IMR-90 (cell line): Measurements from ENCODE around the gene CASP1. TPM values are rescaled to one million over a fixed set of nuclear protein-coding genes. Genes with fewer than 3 reads are reported as not detected.
"Not testable (repeated sequence)": the region's sequence is repeated elsewhere in the genome, so short reads cannot be mapped to it uniquely, and the experiment has no call there.

ENCODE experiments used
- ATAC-seq: fragments of 200-7000 bp; cut with Tn5 transposase; 2 replicates; pipeline ENCODE4 v1.9.1; 2020; ENCODE audit warnings: low read depth, mild to moderate bottlenecking, moderate library complexity
- BruUV-seq: library from RNA; stranded (reverse); fragments of 400-500 nt; replicated peaks from 2 replicates; lab custom pipeline; 2021; lab: Mats Ljungman, UMichigan
- CTCF ChIA-PET: fragments of 300-600 bp; formaldehyde crosslinking; extraction: SDS; loops from one replicate; lab custom pipeline; 2021; ENCODE audit warnings: antibody characterized with exemption; lab: Yijun Ruan, JAX
- POLR2A ChIA-PET: fragments of 300-600 bp; sonication (Branson Sonifier 250); formaldehyde crosslinking; loops from one replicate; lab custom pipeline; 2022; ENCODE audit warnings: antibody characterized with exemption; ENCODE audit not compliant: unreplicated experiment; lab: Charles Lee
- DNase-seq: peaks from one replicate; pipeline ENCODE4 v3.0.0; 2013
- H2AFZ ChIP-seq: replicated peaks from 2 replicates; pipeline ENCODE3; 2013; ENCODE audit warnings: low read length, mild to moderate bottlenecking; ENCODE audit not compliant: poor library complexity
- H2AK5ac ChIP-seq: 2 replicates; pipeline ENCODE4 v1.6.1; 2013; ENCODE audit warnings: low read depth, low read length, inconsistent platforms
- H2AK9ac ChIP-seq: replicated peaks from 2 replicates; pipeline ENCODE3; 2013; ENCODE audit warnings: mild to moderate bottlenecking, low read depth, low read length, moderate library complexity; ENCODE audit not compliant: poor library complexity
- H2BK120ac ChIP-seq: 2 replicates; pipeline ENCODE4 v1.6.1; 2013; ENCODE audit warnings: low read depth, low read length, inconsistent platforms
- H2BK15ac ChIP-seq: 3 replicates; pipeline ENCODE4 v1.6.1; 2013; ENCODE audit warnings: low read depth, low read length, inconsistent platforms
- H2BK20ac ChIP-seq: 2 replicates; pipeline ENCODE4 v1.6.1; 2013; ENCODE audit warnings: low read depth, mild to moderate bottlenecking, inconsistent platforms, low read length, moderate library complexity
- H2BK5ac ChIP-seq: 2 replicates; pipeline ENCODE4 v1.6.1; 2013; ENCODE audit warnings: mild to moderate bottlenecking, low read depth, low read length, inconsistent platforms; ENCODE audit not compliant: poor library complexity, severe bottlenecking
- H3K14ac ChIP-seq: replicated peaks from 2 replicates; pipeline ENCODE4 v1.6.1; 2013; ENCODE audit warnings: low read depth, low read length, inconsistent platforms
- H3K18ac ChIP-seq: 2 replicates; pipeline ENCODE4 v1.6.1; 2013; ENCODE audit warnings: low read depth, low read length, control low read depth
- H3K23ac ChIP-seq: 2 replicates; pipeline ENCODE4 v1.6.1; 2013; ENCODE audit warnings: low read depth, low read length, inconsistent platforms
- H3K27ac ChIP-seq: 2 replicates; pipeline ENCODE4 v1.5.1; 2013; ENCODE audit warnings: mild to moderate bottlenecking, control low read depth, low read length; ENCODE audit not compliant: insufficient read depth
- H3K27me3 ChIP-seq: 2 replicates; pipeline ENCODE4 v1.6.1; 2013; ENCODE audit warnings: low read length; ENCODE audit not compliant: control insufficient read depth, insufficient read depth
- H3K36me3 ChIP-seq: 2 replicates; pipeline ENCODE4 v1.6.1; 2013; ENCODE audit warnings: low read length, mixed read lengths; ENCODE audit not compliant: control insufficient read depth, insufficient read depth
- H3K4ac ChIP-seq: 2 replicates; pipeline ENCODE4 v1.6.1; 2013; ENCODE audit warnings: low read depth, low read length, inconsistent platforms
- H3K4me1 ChIP-seq: 2 replicates; pipeline ENCODE4 v1.6.1; 2013; ENCODE audit warnings: low read length, mixed read lengths; ENCODE audit not compliant: control insufficient read depth, insufficient read depth
- H3K4me2 ChIP-seq: 2 replicates; pipeline ENCODE4 v1.6.1; 2013; ENCODE audit warnings: low read depth, mild to moderate bottlenecking, control low read depth, low read length, moderate library complexity
- H3K4me3 ChIP-seq: 2 replicates; pipeline ENCODE4 v1.5.1; 2013; ENCODE audit warnings: low read depth, mild to moderate bottlenecking, control low read depth, low read length, moderate library complexity; ENCODE audit not compliant: insufficient read depth
- H3K56ac ChIP-seq: 2 replicates; pipeline ENCODE4 v1.6.1; 2013; ENCODE audit warnings: low read length, inconsistent platforms; ENCODE audit not compliant: insufficient read depth; ENCODE audit errors: extremely low read depth
- H3K79me1 ChIP-seq, 2 experiments: 2 replicates each; pipeline ENCODE4 v1.6.1; 2013; ENCODE audit warnings: low read length in 2 of 2, inconsistent platforms in 1 of 2, low read depth in 1 of 2
- H3K9ac ChIP-seq: 2 replicates; pipeline ENCODE4 v1.6.1; 2013; ENCODE audit warnings: low read depth, low read length, control low read depth
- H3K9me1 ChIP-seq: 2 replicates; pipeline ENCODE4 v1.6.1; 2013; ENCODE audit warnings: low read length, inconsistent platforms; ENCODE audit not compliant: insufficient read depth
- H3K9me3 ChIP-seq: 2 replicates; pipeline ENCODE4 v1.6.1; 2013; ENCODE audit warnings: low read length; ENCODE audit not compliant: control insufficient read depth, insufficient read depth
- H4K20me1 ChIP-seq: 2 replicates; pipeline ENCODE4 v1.6.1; 2013; ENCODE audit warnings: low read length, inconsistent platforms; ENCODE audit not compliant: insufficient read depth
- H4K5ac ChIP-seq: 2 replicates; pipeline ENCODE4 v1.6.1; 2013; ENCODE audit warnings: mild to moderate bottlenecking, low read depth, low read length, control low read depth
- H4K8ac ChIP-seq, 2 experiments: 2 replicates each; pipeline ENCODE4 v1.6.1; 2013; ENCODE audit warnings: low read depth in 2 of 2, low read length in 2 of 2, control low read depth in 1 of 2, inconsistent platforms in 1 of 2
- H4K91ac ChIP-seq: 2 replicates; pipeline ENCODE4 v1.6.1; 2013; ENCODE audit warnings: low read depth, low read length, inconsistent platforms; ENCODE audit not compliant: insufficient read depth
- WGBS, 2 experiments: methylation state at CpG; one replicate each; pipeline versions ENCODE4 v1.1.5 to v1.1.7; 2013; ENCODE audit warnings: missing lambda C conversion rate in 2 of 2; ENCODE audit not compliant: insufficient read length in 1 of 2; ENCODE audit errors: extremely low coverage in 2 of 2; 5-methylcytosine and 5-hydroxymethylcytosine counted together
- dilution Hi-C: fragments of 300-500 bp; cut with HindIII; formaldehyde crosslinking; loops from one replicate; pipeline ENCODE4 v1.14.3; 2018; ENCODE audit warnings: low sequenced_read_pairs; ENCODE audit not compliant: unreplicated experiment
- in situ Hi-C: fragments of 300-500 bp; cut with MboI; formaldehyde crosslinking; loops from 3 replicates; pipeline ENCODE4 v1.14.3; 2019; ENCODE audit warnings: low sequenced_read_pairs, inconsistent platforms, mixed read lengths
- intact Hi-C: fragments of 100-400 bp; cut with micrococcal nuclease; formaldehyde crosslinking; loops from 2 replicates; pipeline ENCODE4 v1.10.0; 2022
- polyA plus RNA-seq, 3 experiments: library from polyadenylated mRNA; depleted of rRNA; stranded (reverse); fragments of >200 nt; gene quantifications; 2 replicates each; pipeline ENCODE4 v1.2.3, GENCODE V29; 2012; ENCODE audit warnings: low replicate concordance in 1 of 3
- total RNA-seq: library from RNA; depleted of rRNA; stranded (reverse); fragments of >200 nt; gene quantifications from 2 replicates; pipeline ENCODE4 v1.2.3, GENCODE V29; 2012

Gene CASP1
- total and polyA plus RNA-seq, 2 of the 4 experiments (the other 2 are of a cell fraction) = 12.5 to 31.2 TPM

DNA sequence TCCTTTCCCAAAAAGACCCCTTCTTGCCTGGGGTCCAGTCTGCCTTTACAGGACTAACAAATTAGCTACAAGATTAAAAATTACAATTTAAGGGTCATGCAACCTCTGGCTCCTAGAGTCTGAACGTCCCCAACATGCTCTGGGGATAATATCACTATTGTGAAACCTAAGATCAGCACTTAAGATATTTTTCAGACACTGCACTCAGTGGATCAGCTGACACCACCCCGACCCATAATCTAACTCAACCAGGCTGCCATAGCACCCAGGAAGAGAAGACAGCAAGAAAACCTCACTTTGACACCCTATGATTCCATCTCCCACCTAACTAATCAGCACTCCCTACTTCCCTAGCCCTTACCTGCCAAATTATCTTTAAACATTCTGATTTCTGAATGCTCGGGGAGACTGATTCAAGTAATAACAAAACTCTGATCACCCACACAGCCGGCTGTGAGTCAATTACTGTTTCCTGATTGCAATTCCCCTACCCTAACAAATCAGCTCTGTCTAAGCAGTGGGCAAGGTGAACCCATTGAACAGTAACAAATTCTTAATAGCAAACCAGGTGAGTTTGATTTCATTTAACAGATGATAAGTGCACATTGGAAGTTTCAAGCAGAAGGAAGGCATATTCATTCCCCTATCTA lies 42.3 kb upstream of the CASP1 start:
- DNase-seq, H3K9me3 ChIP-seq, H2BK15ac ChIP-seq, H3K79me1 ChIP-seq, H2AK5ac ChIP-seq, H3K4ac ChIP-seq, H4K5ac ChIP-seq, H3K4me2 ChIP-seq, BruUV-seq, H3K36me3 ChIP-seq, H2BK5ac ChIP-seq, H4K8ac ChIP-seq, H3K27ac ChIP-seq, H3K9me1 ChIP-seq, dilution Hi-C loops, CTCF ChIA-PET, H3K4me1 ChIP-seq, H3K9ac ChIP-seq, H3K14ac ChIP-seq, H2BK20ac ChIP-seq, intact Hi-C loops, H3K56ac ChIP-seq, ATAC-seq, POLR2A ChIA-PET, H3K4me3 ChIP-seq, H3K23ac ChIP-seq, H2AK9ac ChIP-seq, H4K20me1 ChIP-seq, H4K91ac ChIP-seq, H2AFZ ChIP-seq, H3K27me3 ChIP-seq, H3K18ac ChIP-seq, H2BK120ac ChIP-seq, in situ Hi-C loops: not testable (repeated sequence)
- WGBS, 2 experiments = no CpG with 5 or more reads among the region's 4 CpGs
